HepG2 (cell line): ENCODE data around the gene DUOXA1. TPM values are rescaled to one million over a fixed set of nuclear protein-coding genes. Genes with fewer than 3 reads are reported as not detected.

Experiments used
- FOXM1 ChIP-seq: sonication (generic); formaldehyde crosslinking; IDR thresholded peaks from 2 replicates; pipeline ENCODE4 v1.5.0; 2020; ENCODE audit warnings: missing genetic modification reagents
- JDP2 ChIP-seq: sonication (generic); formaldehyde crosslinking; IDR thresholded peaks from 2 replicates; pipeline ENCODE4 v1.8.1; 2022; ENCODE audit warnings: missing genetic modification reagents, borderline replicate concordance
- POLR2A ChIP-seq, 2 experiments: IDR thresholded peaks; 2 replicates each; pipeline ENCODE4 v1.6.1; 2011; ENCODE audit warnings: low read depth in 2 of 2, low read length in 2 of 2, mild to moderate bottlenecking in 1 of 2, moderate library complexity in 1 of 2; ENCODE audit not compliant: insufficient read depth in 1 of 2
- TIGD3 ChIP-seq: sonication (generic); formaldehyde crosslinking; IDR thresholded peaks from 2 replicates; pipeline ENCODE4 v1.5.1; 2020; ENCODE audit warnings: mild to moderate bottlenecking, missing genetic modification reagents, borderline replicate concordance
- ZNF18 ChIP-seq: sonication (generic); formaldehyde crosslinking; IDR thresholded peaks from 2 replicates; pipeline ENCODE4 v1.8.0; 2022; ENCODE audit warnings: mild to moderate bottlenecking, missing genetic modification reagents; ENCODE audit not compliant: insufficient replicate concordance
- ZSCAN12 ChIP-seq: sonication (generic); formaldehyde crosslinking; IDR thresholded peaks from 2 replicates; pipeline ENCODE4 v1.9.0; 2021; ENCODE audit warnings: mild to moderate bottlenecking, missing genetic modification reagents
- polyA plus RNA-seq, 8 experiments: library from polyadenylated mRNA; depleted of rRNA in 3 of 8; stranded (reverse) in 7 of 8; unstranded in 1 of 8; fragments of >200 nt; fragmentation: Illumina TruSeq in 4 of 8; extraction: Trizol in 4 of 8; gene quantifications; 2 replicates each; pipeline versions ENCODE4 v1.2.1 to v1.2.3, GENCODE V29; 2011 to 2016; ENCODE audit warnings: low read depth in 4 of 8, missing spikeins in 1 of 8, mixed read lengths in 1 of 8; ENCODE audit not compliant: insufficient read depth in 1 of 8
- total RNA-seq, 5 experiments: library from RNA; depleted of rRNA; stranded (reverse); fragments of >200 nt; fragmentation: Illumina TruSeq; extraction: Trizol; gene quantifications; 2 replicates each; pipeline ENCODE4 v1.2.3, GENCODE V29; 2016; ENCODE audit warnings: low read depth in 1 of 5
- TF ChIP-seq, protein P1 (sequence below), 2 experiments: sonication (generic) in 1 of 2; formaldehyde crosslinking in 1 of 2; IDR thresholded peaks; 2 replicates each; pipeline versions ENCODE4 v1.6.1 to v1.9.0; 2014 to 2022; ENCODE audit warnings: antibody characterized with exemption in 1 of 2, borderline replicate concordance in 1 of 2, inconsistent platforms in 1 of 2, low read depth in 1 of 2, missing genetic modification reagents in 1 of 2

Gene DUOXA1
- total and polyA plus RNA-seq, 2 of the 13 experiments (the other 11 are each of a cell fraction or from before 2014, with no cell fraction given), result not detected

DNA sequence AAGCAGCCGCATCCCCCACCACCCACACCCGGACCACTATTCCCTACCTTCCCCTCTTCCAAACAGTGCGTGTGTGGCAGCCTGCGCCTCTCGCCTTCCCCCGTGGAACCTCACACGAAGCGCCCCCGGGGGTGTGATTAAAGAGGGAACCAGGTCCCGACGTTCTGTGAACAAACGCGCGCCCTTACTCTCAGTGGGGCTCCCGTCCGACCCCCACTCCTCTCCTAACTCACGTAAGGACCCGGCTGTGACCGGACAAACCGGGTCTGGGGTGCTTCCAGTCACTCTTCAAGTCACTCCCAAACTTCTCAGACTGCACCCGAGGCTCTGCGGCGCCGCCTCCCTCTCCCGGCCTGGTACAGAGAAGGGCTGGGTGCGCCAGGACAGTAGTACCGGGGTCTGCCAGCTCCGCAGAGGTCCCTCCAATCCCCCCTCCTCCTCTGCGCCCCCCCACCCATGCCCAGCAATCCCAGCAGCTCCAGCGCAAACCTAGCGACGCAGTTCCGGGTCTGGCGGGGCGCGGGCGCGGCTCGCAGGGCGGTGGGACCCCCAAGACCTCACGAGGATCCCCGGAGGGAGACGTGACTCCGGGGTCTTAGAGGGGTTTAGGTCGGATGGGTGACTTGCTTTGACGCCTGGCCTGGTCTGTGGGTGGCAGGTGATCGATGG is 574 bp downstream of the DUOXA1 start (continued):
- TF ChIP-seq, protein P1, sequence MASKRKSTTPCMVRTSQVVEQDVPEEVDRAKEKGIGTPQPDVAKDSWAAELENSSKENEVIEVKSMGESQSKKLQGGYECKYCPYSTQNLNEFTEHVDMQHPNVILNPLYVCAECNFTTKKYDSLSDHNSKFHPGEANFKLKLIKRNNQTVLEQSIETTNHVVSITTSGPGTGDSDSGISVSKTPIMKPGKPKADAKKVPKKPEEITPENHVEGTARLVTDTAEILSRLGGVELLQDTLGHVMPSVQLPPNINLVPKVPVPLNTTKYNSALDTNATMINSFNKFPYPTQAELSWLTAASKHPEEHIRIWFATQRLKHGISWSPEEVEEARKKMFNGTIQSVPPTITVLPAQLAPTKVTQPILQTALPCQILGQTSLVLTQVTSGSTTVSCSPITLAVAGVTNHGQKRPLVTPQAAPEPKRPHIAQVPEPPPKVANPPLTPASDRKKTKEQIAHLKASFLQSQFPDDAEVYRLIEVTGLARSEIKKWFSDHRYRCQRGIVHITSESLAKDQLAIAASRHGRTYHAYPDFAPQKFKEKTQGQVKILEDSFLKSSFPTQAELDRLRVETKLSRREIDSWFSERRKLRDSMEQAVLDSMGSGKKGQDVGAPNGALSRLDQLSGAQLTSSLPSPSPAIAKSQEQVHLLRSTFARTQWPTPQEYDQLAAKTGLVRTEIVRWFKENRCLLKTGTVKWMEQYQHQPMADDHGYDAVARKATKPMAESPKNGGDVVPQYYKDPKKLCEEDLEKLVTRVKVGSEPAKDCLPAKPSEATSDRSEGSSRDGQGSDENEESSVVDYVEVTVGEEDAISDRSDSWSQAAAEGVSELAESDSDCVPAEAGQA (IDR thresholded peaks at IDR 0.05; ENCODE audit: low read depth), result no peak
- TF ChIP-seq, protein P1 (CRISPR knock-in tag; IDR thresholded peaks at IDR 0.05; ENCODE audit: borderline replicate concordance), result no peak
- TF ChIP-seq JDP2 (CRISPR knock-in tag), result no peak
- no peak for TF ChIP-seq TIGD3 (CRISPR knock-in tag)
- no peak for TF ChIP-seq FOXM1
- no peak for TF ChIP-seq POLR2A (IDR thresholded peaks at IDR 0.05; ENCODE audit: insufficient read depth in 1 of 2, low read depth in 2 of 2, low read length in 2 of 2)
- TF ChIP-seq ZNF18 (CRISPR knock-in tag), result no peak
- TF ChIP-seq ZSCAN12 (CRISPR knock-in tag), result no peak
- TF ChIP-seq, all 625 proteins: peak for 0
